Renal pelvis (tissue), 4 donors: ENCODE data around the gene TUBAL3. TPM values are rescaled to one million over a fixed set of nuclear protein-coding genes. Genes with fewer than 3 reads are reported as not detected.
"Not testable (repeated sequence)": the region's sequence is repeated elsewhere in the genome, so short reads cannot be mapped to it uniquely, and the experiment has no call there.

Source experiments
- DNase-seq: peaks from one replicate; pipeline ENCODE4 v3.0.0-alpha.2; 2013
- polyA plus RNA-seq, 3 donors: library from polyadenylated mRNA; unstranded; fragments of 120-200 nt; gene quantifications; one replicate each; pipeline ENCODE4 v1.2.1, GENCODE V29; 2013; ENCODE audit not compliant: insufficient read length in 3 of 3

TUBAL3 gene
- polyA plus RNA-seq, 3 donors = 0.07 to 0.40 (median 0.16) TPM

GRCh38 chr10:5380395-5380794 lies 24.2 kb downstream of the TUBAL3 start:
- DNase-seq = not testable (repeated sequence)

- not testable (repeated sequence) for DNase-seq
Observed at GRCh38 chr10:5379202-5379601, 25.4 kb downstream of the TUBAL3 start.

GRCh38 chr10:5376450-5376849 lies 28.2 kb downstream of the TUBAL3 start:
- DNase-seq = no peak

GRCh38 chr10:5373891-5374611 lies 30.6 kb downstream of the TUBAL3 start:
- DNase-seq = no peak

GRCh38 chr10:5373307-5373706 lies 31.3 kb downstream of the TUBAL3 start:
- DNase-seq = peak; percentile 52

DNA sequence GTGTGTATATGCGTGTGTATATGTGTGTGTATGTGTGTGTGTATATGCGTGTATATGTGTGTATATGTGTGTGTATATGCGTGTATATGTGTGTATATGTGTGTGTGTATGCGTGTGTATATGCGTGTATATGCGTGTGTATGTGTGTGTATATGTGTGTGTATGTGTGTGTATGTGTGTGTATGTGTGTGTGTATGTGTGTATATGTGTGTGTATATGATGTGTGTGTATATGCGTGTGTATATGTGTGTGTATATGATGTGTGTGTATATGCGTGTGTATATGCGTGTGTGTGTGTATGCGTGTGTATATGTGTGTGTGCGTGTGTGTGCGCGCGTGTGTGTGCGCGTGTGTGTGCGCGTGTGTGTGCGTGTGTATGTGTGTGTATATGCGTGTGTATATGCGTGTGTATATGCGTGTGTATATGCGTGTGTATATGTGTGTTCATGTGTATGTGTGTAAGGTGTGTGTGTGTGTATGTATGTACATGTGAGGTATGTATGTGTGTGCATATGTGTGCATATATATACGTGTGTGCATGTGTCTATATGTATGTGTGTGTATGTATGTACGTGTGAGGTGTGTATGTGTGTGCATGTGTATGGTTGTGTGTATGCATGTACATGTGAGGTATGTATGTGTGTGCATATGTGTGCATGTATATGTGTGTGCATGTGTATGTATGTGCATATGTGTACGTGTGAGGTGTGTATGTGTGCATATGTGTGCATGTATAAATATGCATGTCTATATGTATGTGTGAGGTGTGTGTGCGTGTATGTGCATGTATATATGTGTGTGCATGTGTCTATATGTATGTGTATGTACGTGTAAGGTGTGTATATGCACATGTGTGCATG lies 33.9 kb downstream of the TUBAL3 start:
- DNase-seq = no peak

- DNase-seq = no peak
Observed at GRCh38 chr10:5369362-5370158, 35.1 kb downstream of the TUBAL3 start.

- no peak for DNase-seq
Observed at GRCh38 chr10:5365928-5366327, 38.7 kb downstream of the TUBAL3 start.

- peak; percentile 53 for DNase-seq
Observed at GRCh38 chr10:5364890-5365338, 39.7 kb downstream of the TUBAL3 start, which contains the start of gene UCN3. UCN3 (plus strand) TSS chr10:5364966; CDS start chr10:5373721, 8,755 bp downstream.

- no peak for DNase-seq
Observed at GRCh38 chr10:5364374-5364773, 40.3 kb downstream of the TUBAL3 start.

DNA sequence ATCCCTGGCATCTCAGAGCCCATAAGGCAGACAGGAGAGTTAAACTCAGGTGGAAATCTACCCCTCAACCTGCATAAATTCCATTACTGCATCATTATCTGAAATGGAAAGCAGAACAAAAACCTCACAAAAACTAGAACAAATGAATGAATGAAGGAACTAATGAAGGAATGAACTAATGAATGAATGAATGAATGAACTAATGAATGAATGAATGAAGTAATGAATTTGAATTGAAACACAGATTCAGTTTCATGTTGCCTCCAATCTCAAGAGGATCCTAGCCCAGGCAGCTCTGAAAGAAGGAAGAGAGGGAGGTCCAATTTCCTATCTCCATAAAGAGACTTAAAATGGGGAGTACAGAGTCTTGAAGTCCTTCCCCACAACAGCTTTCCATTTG lies 41.8 kb downstream of the TUBAL3 start:
- no peak for DNase-seq

DNA sequence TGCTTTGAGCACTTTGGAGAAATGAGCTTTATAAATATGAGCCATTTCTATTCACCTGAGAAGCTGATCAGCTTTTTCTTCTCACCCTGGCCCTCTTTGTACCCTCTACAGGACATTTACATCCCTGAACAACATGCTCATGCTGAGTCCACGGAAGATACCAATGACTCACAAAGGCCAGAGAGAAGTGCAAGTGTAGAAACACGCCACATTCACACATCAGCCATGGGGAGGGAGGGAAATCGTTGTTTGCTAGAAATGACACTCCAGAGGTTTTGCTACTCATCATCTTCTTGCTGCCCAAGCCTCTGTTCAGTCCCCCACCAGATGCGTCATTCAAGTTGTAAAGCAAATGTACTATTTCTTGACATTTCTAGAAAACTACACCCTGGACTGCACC lies 42.7 kb downstream of the TUBAL3 start:
- no peak for DNase-seq

- no peak for DNase-seq
Observed at GRCh38 chr10:5360318-5360915, 44.2 kb downstream of the TUBAL3 start.

- DNase-seq = no peak
Observed at GRCh38 chr10:5356302-5356763, 48.3 kb downstream of the TUBAL3 start.

DNA sequence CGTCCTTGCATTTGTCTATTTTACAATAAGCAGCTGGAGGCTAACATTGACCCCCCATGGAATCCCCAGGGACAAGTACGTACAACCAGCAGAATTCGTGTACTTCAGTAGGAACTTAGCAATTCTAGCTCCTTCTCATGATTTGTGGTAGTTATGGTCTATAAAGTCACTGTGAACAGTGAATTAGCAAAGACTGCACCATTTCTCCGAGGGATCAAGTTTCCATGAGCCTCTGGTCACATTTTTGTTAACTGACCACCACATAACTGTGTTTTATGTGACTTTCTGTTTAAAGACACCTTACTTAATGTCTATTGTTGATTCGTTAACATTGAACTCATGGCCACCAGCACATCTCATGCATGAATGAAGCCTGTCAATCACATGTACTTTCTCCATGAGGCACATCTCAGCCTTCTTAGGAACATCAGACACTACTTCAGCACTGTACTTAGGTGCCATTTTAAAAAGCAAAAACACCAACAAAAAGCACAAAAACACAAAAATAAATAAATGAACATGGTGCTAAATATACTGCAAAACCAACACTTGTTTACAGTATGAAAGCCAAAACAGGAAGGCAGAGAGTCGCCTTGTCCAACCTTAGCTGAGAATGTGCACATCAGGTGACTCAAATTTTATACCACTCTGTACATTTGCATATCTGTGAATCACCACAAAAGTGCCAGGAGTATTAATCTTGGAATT lies 48.9 kb downstream of the TUBAL3 start:
- DNase-seq = no peak

DNA sequence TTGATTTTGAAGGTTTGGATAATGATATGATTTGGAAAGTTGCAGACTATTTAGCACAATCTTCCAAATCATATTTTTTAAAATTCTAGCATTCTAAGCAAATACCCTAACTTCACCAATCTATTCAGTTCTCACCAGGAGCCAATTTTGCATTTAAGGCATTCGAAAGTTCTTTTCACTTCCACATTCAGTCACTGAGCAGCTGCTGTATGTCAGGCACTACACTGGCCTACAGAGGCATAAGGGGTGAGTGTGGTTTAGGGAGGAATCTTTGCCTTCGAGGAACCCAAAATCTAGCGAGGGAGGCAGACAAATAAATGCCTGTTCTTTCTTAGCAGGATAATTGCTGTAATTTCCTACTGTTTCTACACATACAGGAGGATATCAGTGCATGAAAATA lies 50.6 kb downstream of the TUBAL3 start:
- no peak for DNase-seq

DNA sequence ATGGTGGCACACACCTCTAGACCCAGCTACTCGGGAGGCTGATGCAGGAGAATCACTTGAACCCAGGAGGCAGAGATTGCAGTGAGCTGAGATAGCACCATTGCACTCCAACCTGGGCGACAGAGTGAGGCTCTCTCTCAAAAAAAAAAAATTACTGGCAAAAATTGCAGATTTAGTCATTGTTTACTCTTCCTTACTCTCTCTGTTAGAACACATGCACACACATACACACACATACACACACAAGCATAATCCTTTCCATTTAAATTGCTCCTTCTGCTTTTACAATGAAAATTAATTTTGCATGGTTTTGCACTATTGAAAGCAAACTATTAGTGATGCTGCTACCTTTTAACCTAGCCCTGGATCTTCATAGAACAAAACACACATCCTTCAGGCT lies 55.3 kb downstream of the TUBAL3 start:
- no peak for DNase-seq

- DNase-seq = no peak
Observed at GRCh38 chr10:5346881-5347280, 57.7 kb downstream of the TUBAL3 start.

DNA sequence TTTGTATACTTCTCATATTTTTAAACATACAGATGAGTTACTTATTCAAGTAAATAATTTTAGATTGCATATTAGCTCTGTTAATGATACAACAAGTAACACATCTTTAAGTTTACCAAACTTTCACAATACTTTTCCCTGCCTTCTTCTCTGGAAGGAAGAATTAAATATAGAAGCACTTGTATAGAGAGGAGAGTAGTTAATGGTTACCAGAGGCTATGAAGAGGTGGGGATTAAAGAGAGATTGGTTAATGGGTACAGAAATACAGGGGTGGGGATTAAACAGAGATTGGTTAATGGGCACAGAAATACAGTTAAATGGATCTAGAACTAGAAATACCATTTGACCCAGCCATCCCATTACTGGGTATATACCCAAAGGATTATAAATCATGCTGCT lies 59.9 kb downstream of the TUBAL3 start:
- DNase-seq = no peak

GRCh38 chr10:5343979-5344378 lies 60.6 kb downstream of the TUBAL3 start:
- no peak for DNase-seq

GRCh38 chr10:5343561-5343960 lies 61.1 kb downstream of the TUBAL3 start:
- DNase-seq = no peak
